ENCODE measurements around the gene HPCAL4. TPM values are rescaled to one million over a fixed set of nuclear protein-coding genes. Genes with fewer than 3 reads are reported as not detected.

Gene HPCAL4
- total and polyA plus RNA-seq, 11 donors = 0.12 to 1.2 (median 0.46) TPM

- Histone ChIP-seq H3K4me1 (peaks cover 0 to 53% (median 19%) of the 10 kb centered on the region in 12 donors), H3K27me3 (peaks cover 0 to 26% (median 4%) of the 10 kb centered on the region in 9 donors)
Observed at GRCh38 chr1:39668111-39668510, 23.1 kb downstream of the HPCAL4 start.

DNA sequence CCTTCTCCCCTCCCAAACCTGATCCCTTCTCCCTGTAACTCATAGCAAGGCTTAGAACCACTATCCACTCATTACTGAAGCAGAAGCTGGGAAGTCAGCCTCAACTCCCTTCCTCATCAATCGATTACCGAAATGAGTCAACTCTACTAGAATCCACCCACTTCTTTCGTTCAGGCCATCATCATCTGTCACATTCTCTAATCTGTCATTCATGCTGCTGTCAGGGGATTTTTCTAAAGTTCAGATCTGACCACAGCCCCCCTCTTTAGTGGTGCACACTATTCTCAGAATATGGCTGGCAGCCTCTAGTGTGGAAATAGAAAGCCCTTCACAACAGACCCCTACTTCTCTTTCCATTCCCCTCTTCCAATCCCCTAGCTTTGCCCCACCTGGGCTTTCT, 24.5 kb downstream of the HPCAL4 start:
- WGBS, 4 donors = 89 to 94% (median 91%) methylated on average over 3 of the region's 3 CpGs
- H3K36me3 ChIP-seq = peaks cover 0 to 7% (median 0%) of the 10 kb centered on the region in 9 donors
- peaks cover 0 to 41% (median 15%) of the 10 kb centered on the region in 12 donors for H3K4me1 ChIP-seq
- H3K27ac ChIP-seq = no peak overlapping the region
- peaks cover 0 to 16% (median 4%) of the 10 kb centered on the region in 9 donors for H3K27me3 ChIP-seq
- intact Hi-C loops (cut with DNase I) = no loop called here
- H3K4me3 ChIP-seq = no peak overlapping the region
- H3K9me3 ChIP-seq = no peaks in the 10 kb centered on the region
- no peak for DNase-seq
- TF ChIP-seq POLR2A (IDR thresholded peaks at IDR 0.05) = no peak
- TF ChIP-seq, protein P1, sequence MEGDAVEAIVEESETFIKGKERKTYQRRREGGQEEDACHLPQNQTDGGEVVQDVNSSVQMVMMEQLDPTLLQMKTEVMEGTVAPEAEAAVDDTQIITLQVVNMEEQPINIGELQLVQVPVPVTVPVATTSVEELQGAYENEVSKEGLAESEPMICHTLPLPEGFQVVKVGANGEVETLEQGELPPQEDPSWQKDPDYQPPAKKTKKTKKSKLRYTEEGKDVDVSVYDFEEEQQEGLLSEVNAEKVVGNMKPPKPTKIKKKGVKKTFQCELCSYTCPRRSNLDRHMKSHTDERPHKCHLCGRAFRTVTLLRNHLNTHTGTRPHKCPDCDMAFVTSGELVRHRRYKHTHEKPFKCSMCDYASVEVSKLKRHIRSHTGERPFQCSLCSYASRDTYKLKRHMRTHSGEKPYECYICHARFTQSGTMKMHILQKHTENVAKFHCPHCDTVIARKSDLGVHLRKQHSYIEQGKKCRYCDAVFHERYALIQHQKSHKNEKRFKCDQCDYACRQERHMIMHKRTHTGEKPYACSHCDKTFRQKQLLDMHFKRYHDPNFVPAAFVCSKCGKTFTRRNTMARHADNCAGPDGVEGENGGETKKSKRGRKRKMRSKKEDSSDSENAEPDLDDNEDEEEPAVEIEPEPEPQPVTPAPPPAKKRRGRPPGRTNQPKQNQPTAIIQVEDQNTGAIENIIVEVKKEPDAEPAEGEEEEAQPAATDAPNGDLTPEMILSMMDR (IDR thresholded peaks at IDR 0.05) = no peak
- ATAC-seq = no peak

More at GRCh38 chr1:39668111-39668510, 23.1 kb downstream of the HPCAL4 start:
- Histone ChIP-seq H3K4me3 (no peak overlapping the region), H3K27ac (peak overlapping the region in 3 of 12 donors; percentile 11 to 49 (median 29)), H3K9me3 (no peaks in the 10 kb centered on the region), H3K36me3 (peaks cover 0 to 7% (median 0%) of the 10 kb centered on the region in 9 donors)
- 27 to 43% (median 38%) methylated on average over 2 to 3 of the region's 3 CpGs for WGBS, 4 donors
- DNase-seq (peak; percentile 67 to 79 (median 72)), ATAC-seq (peak; percentile 65 to 86 (median 79))
- intact Hi-C loops (cut with DNase I) = no loop called here
- TF ChIP-seq POLR2A (IDR thresholded peaks at IDR 0.05) = no peak
- TF ChIP-seq, protein P1 (IDR thresholded peaks at IDR 0.05) = peak in 1 of 12 donors; percentile 14

GRCh38 chr1:39663559-39663958, 27.7 kb downstream of the HPCAL4 start:
- TF ChIP-seq, protein P1 (IDR thresholded peaks at IDR 0.05) = no peak
- no peak for TF ChIP-seq POLR2A (IDR thresholded peaks at IDR 0.05)
- Histone ChIP-seq H3K36me3 (peaks cover 0 to 7% (median 0%) of the 10 kb centered on the region in 9 donors), H3K4me1 (peaks cover 0 to 15% (median 4%) of the 10 kb centered on the region in 12 donors), H3K27ac (no peak overlapping the region), H3K9me3 (no peaks in the 10 kb centered on the region), H3K27me3 (no peaks in the 10 kb centered on the region), H3K4me3 (no peak overlapping the region)
- intact Hi-C loops (cut with DNase I) = loop anchor here in 1 of 10 donors (5.0 kb wide), 1 partner anchor 49 kb away; no protein-coding TSS in a partner anchor
- ATAC-seq (no peak), DNase-seq (no peak)
- 81 to 88% (median 84%) methylated on average over 6 to 8 of the region's 8 CpGs for WGBS, 4 donors

GRCh38 chr1:39662861-39663260, 28.4 kb downstream of the HPCAL4 start:
- 75 to 94% (median 91%) methylated on average over 1 of the region's 1 CpG for WGBS, 4 donors
- H3K27ac ChIP-seq = no peak overlapping the region
- no peaks in the 10 kb centered on the region for H3K27me3 ChIP-seq
- peaks cover 0 to 7% (median 0%) of the 10 kb centered on the region in 9 donors for H3K36me3 ChIP-seq
- intact Hi-C loops (cut with DNase I) = loop anchor here in 1 of 10 donors (5.0 kb wide), 1 partner anchor 49 kb away; no protein-coding TSS in a partner anchor
- peaks cover 0 to 9% (median 2%) of the 10 kb centered on the region in 12 donors for H3K4me1 ChIP-seq
- no peak for TF ChIP-seq POLR2A (IDR thresholded peaks at IDR 0.05)
- TF ChIP-seq, protein P1 (IDR thresholded peaks at IDR 0.05) = no peak
- no peak for ATAC-seq
- no peak for DNase-seq
- no peaks in the 10 kb centered on the region for H3K9me3 ChIP-seq
- H3K4me3 ChIP-seq = no peak overlapping the region
